ENCODE results near the gene MEGF10.

- TF ChIP-seq CTCF (IDR thresholded peaks at IDR 0.05) (no peak), EP300 (IDR thresholded peaks at IDR 0.05) (no peak), POLR2AphosphoS5 (IDR thresholded peaks at IDR 0.05) (no peak), POLR2A (IDR thresholded peaks at IDR 0.05) (no peak)
Measured at GRCh38 chr5:127447827-127448226, 157.2 kb downstream of the MEGF10 start.
